ENCODE measurements around the gene HACD1. TPM values are rescaled to one million over a fixed set of nuclear protein-coding genes. Genes with fewer than 3 reads are reported as not detected.

Gene HACD1
- total and polyA plus RNA-seq, 2 of the 4 experiments (the other 2 are of a cell fraction) = 10.0 to 24.9 TPM

GRCh38 chr10:17661510-17661909 lies 44.3 kb upstream of the HACD1 start:
- H4K8ac ChIP-seq (ENCODE audit: low read depth in 2 of 2, low read length in 2 of 2) = no peak overlapping the region; a peak in 1 of 4 replicates
- H2BK5ac ChIP-seq (ENCODE audit: low read depth, low read length, poor library complexity, severe bottlenecking) = peak overlapping the region; percentile 94
- peaks cover 14 to 49% of the 10 kb centered on the region in 2 experiments for H3K79me1 ChIP-seq (ENCODE audit: low read depth in 1 of 2, low read length in 2 of 2)
- dilution Hi-C loops (cut with HindIII; ENCODE audit: low sequenced_read_pairs, unreplicated experiment) = no loop called here
- DNase-seq = no peak
- H4K5ac ChIP-seq (ENCODE audit: low read depth, low read length) = peak overlapping the region; percentile 39; the same call in 1 of the 2 replicates
- TF ChIP-seq MAFK (IDR thresholded peaks at IDR 0.05; ENCODE audit: low read depth, low read length) = no peak
- TF ChIP-seq CHD1 (IDR thresholded peaks at IDR 0.05; ENCODE audit: low read depth, low read length) = no peak
- TF ChIP-seq CEBPB (IDR thresholded peaks at IDR 0.05; ENCODE audit: low read depth, low read length) = 0 out of 2 replicates have a peak, but pooled peaks have one; percentile 2
- H2AK9ac ChIP-seq (replicated peaks; ENCODE audit: low read depth, low read length, poor library complexity) = no peak overlapping the region
- H2BK15ac ChIP-seq (ENCODE audit: low read depth, low read length) = peak overlapping the region; percentile 16; the same call in 1 of the 3 replicates
- H3K36me3 ChIP-seq (ENCODE audit: control insufficient read depth, insufficient read depth, low read length) = peaks cover 7% of the 10 kb centered on the region
- peak overlapping the region; percentile 86; the same call in 1 of the 2 replicates for H3K4me2 ChIP-seq (ENCODE audit: low read depth, low read length)
- H4K91ac ChIP-seq (ENCODE audit: insufficient read depth, low read depth, low read length) = no peak overlapping the region
- peak overlapping the region; percentile 86; the same call in 1 of the 2 replicates for H3K18ac ChIP-seq (ENCODE audit: low read depth, low read length)
- no peaks in the 10 kb centered on the region for H3K9me3 ChIP-seq (ENCODE audit: control insufficient read depth, insufficient read depth, low read length)
- peak overlapping the region; percentile 14; the same call in 1 of the 2 replicates for H2BK20ac ChIP-seq (ENCODE audit: low read depth, low read length)
- no peak overlapping the region for H3K9ac ChIP-seq (ENCODE audit: low read depth, low read length)
- no peak overlapping the region for H2AFZ ChIP-seq (replicated peaks; ENCODE audit: low read length, poor library complexity)
- peaks cover 3% of the 10 kb centered on the region; the same call in 1 of the 2 replicates for H3K9me1 ChIP-seq (ENCODE audit: insufficient read depth, low read length)
- no peak overlapping the region for H2BK120ac ChIP-seq (ENCODE audit: low read depth, low read length)
- no peak overlapping the region for H3K4ac ChIP-seq (ENCODE audit: low read depth, low read length)
- no peak overlapping the region for H3K14ac ChIP-seq (replicated peaks; ENCODE audit: low read depth, low read length)
- no peak overlapping the region for H3K56ac ChIP-seq (ENCODE audit: extremely low read depth, insufficient read depth, low read length)
- H2AK5ac ChIP-seq (ENCODE audit: low read depth, low read length) = no peak overlapping the region
- CTCF ChIA-PET = no interaction called here
- ATAC-seq (ENCODE audit: low read depth) = no peak
- intact Hi-C loops (cut with micrococcal nuclease) = no loop called here
- POLR2A ChIA-PET (ENCODE audit: unreplicated experiment) = interaction anchor here (0.9 kb wide), 1 partner anchor 12 kb away, joined by 3 read pairs; no protein-coding TSS in a partner anchor
- H3K4me3 ChIP-seq (ENCODE audit: insufficient read depth, low read depth, low read length) = no peak overlapping the region
- WGBS, 2 experiments (ENCODE audit: extremely low coverage in 2 of 2, insufficient read length in 1 of 2) = 100% methylated on average over 1 of the region's 3 CpGs; no CpG with 5 or more reads in 1 of the 2 experiments
- 0 out of 2 replicates have a peak overlapping the region, but pooled peaks have one; percentile 29 for H3K23ac ChIP-seq (ENCODE audit: low read depth, low read length)
- peaks cover 4% of the 10 kb centered on the region for H3K4me1 ChIP-seq (ENCODE audit: control insufficient read depth, insufficient read depth, low read length)
- H3K27ac ChIP-seq (ENCODE audit: insufficient read depth, low read length) = peak overlapping the region; percentile 33; the same call in 1 of the 2 replicates
- BruUV-seq (replicated peaks) = no TSS peak
- H3K27me3 ChIP-seq (ENCODE audit: control insufficient read depth, insufficient read depth, low read length) = no peaks in the 10 kb centered on the region
- in situ Hi-C loops (cut with MboI; ENCODE audit: low sequenced_read_pairs) = no loop called here
- peaks cover 8% of the 10 kb centered on the region; the same call in 1 of the 2 replicates for H4K20me1 ChIP-seq (ENCODE audit: insufficient read depth, low read length)

All from IMR-90 (cell line).